ENCODE data around the gene RPS10.

Gene RPS10

DNA sequence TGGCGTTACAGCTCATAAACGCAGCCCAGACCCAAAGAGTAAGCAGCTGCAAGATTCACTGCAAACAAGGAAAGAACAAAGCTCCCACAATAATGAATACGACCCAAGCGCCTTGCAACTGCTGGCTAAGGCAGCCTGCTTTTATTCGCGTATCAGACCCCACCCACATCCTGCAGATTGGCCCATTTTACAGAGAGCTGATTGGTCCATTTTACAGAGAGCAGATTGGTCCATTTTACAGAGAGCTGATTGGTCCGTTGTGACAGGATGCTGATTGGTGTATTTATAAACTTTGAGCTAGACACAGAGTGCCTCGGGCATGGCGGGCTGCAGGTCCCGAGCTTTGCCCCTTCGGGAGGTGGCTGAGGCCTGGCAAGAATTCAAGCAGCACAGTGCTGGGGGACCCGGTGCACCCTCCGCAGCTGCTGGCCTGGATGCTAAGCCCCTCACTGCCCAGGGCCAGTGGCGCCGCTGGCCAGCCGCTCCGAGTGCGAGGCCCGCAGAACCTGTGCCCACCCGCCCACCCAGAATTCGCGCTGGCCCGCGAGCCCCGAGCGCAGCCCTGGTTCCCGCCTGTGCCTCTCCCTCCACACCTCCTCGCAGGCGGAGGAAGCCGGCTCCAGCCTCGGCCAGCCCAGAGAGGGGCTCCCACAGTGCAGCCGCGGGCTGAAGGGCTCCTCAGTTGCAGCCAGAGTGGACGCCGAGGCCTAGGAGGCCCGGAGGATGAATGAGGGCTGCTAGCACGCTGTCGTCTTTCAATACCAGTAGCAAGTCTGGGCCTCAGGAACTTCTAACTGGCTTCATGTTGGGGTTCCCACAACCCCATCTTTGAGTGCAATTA is 11.2 kb upstream of the RPS10 start:
- Histone ChIP-seq H4K20me1 (ENCODE audit: low read depth, low read length) (no peaks in the 10 kb centered on the region), H3K9me3 (ENCODE audit: insufficient read depth, low read length) (no peaks in the 10 kb centered on the region), H3K27me3 (ENCODE audit: low read length) (no peaks in the 10 kb centered on the region), H3K27ac (ENCODE audit: low read depth, low read length) (no peak overlapping the region), H2AFZ (ENCODE audit: low read depth, low read length, severe bottlenecking) (no peak overlapping the region), H3K36me3 (ENCODE audit: low read length) (no peaks in the 10 kb centered on the region), H3K79me2 (ENCODE audit: insufficient read depth, low read length) (no peaks in the 10 kb centered on the region), H3K9ac (ENCODE audit: low read length) (no peak overlapping the region), H3K4me3 (ENCODE audit: insufficient read depth, low read length, poor library complexity, severe bottlenecking) (no peak overlapping the region), H3K4me2 (ENCODE audit: low read depth, low read length, poor library complexity, severe bottlenecking) (no peak overlapping the region), H3K9me2 (replicated peaks; ENCODE audit: insufficient read depth, low read length) (no peaks in the 10 kb centered on the region), H3F3A (ENCODE audit: insufficient read depth) (no peaks in the 10 kb centered on the region)
- TF ChIP-seq, protein P1, sequence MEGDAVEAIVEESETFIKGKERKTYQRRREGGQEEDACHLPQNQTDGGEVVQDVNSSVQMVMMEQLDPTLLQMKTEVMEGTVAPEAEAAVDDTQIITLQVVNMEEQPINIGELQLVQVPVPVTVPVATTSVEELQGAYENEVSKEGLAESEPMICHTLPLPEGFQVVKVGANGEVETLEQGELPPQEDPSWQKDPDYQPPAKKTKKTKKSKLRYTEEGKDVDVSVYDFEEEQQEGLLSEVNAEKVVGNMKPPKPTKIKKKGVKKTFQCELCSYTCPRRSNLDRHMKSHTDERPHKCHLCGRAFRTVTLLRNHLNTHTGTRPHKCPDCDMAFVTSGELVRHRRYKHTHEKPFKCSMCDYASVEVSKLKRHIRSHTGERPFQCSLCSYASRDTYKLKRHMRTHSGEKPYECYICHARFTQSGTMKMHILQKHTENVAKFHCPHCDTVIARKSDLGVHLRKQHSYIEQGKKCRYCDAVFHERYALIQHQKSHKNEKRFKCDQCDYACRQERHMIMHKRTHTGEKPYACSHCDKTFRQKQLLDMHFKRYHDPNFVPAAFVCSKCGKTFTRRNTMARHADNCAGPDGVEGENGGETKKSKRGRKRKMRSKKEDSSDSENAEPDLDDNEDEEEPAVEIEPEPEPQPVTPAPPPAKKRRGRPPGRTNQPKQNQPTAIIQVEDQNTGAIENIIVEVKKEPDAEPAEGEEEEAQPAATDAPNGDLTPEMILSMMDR (IDR thresholded peaks at IDR 0.05; ENCODE audit: insufficient read depth, low read length, poor library complexity, severe bottlenecking) = no peak
- no peak for TF ChIP-seq EZH2phosphoT487 (conservative IDR thresholded peaks at IDR 0.05; ENCODE audit: low read length)

GRCh38 chr6:34435916-34436315 is 10.0 kb upstream of the RPS10 start:
- no peak overlapping the region for H2AFZ ChIP-seq (ENCODE audit: low read depth, low read length, severe bottlenecking)
- H4K20me1 ChIP-seq (ENCODE audit: low read depth, low read length) = no peaks in the 10 kb centered on the region
- H3K9me2 ChIP-seq (replicated peaks; ENCODE audit: insufficient read depth, low read length) = no peaks in the 10 kb centered on the region
- no peaks in the 10 kb centered on the region for H3K9me3 ChIP-seq (ENCODE audit: insufficient read depth, low read length)
- no peak for TF ChIP-seq EZH2phosphoT487 (conservative IDR thresholded peaks at IDR 0.05; ENCODE audit: low read length)
- TF ChIP-seq, protein P1 (IDR thresholded peaks at IDR 0.05; ENCODE audit: insufficient read depth, low read length, poor library complexity, severe bottlenecking) = no peak
- H3K36me3 ChIP-seq (ENCODE audit: low read length) = no peaks in the 10 kb centered on the region
- H3K27ac ChIP-seq (ENCODE audit: low read depth, low read length) = no peak overlapping the region
- no peaks in the 10 kb centered on the region for H3K79me2 ChIP-seq (ENCODE audit: insufficient read depth, low read length)
- H3F3A ChIP-seq (ENCODE audit: insufficient read depth) = no peaks in the 10 kb centered on the region
- no peak overlapping the region for H3K4me2 ChIP-seq (ENCODE audit: low read depth, low read length, poor library complexity, severe bottlenecking)
- no peak overlapping the region for H3K9ac ChIP-seq (ENCODE audit: low read length)
- H3K27me3 ChIP-seq (ENCODE audit: low read length) = no peaks in the 10 kb centered on the region
- H3K4me3 ChIP-seq (ENCODE audit: insufficient read depth, low read length, poor library complexity, severe bottlenecking) = no peak overlapping the region

DNA sequence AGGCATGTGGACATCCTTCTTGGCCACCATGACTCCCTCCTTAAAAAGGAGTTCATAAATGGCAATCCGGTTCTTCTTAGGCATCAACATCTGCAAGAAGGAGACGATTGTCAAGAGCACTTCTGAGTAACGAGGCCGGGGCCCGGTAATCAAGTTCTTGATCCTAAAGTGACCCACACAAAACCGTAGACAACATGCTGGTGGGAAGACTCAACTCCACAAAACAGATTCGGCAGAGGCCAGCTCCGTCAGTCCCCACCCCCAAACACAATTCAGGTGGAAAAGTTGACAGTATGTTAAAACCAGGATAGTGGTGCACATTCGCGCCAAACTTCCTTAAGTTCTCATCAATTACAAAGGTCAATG is 754 bp downstream of the RPS10 start:
- H3K27me3 ChIP-seq (ENCODE audit: low read length) = no peaks in the 10 kb centered on the region
- peak overlapping the region; percentile 67 for H3K4me3 ChIP-seq (ENCODE audit: insufficient read depth, low read length, poor library complexity, severe bottlenecking)
- peak overlapping the region; percentile 81 for H3K9ac ChIP-seq (ENCODE audit: low read length)
- peaks cover 9% of the 10 kb centered on the region; the same call in 1 of the 2 replicates for H4K20me1 ChIP-seq (ENCODE audit: low read depth, low read length)
- H3K27ac ChIP-seq (ENCODE audit: low read depth, low read length) = peak overlapping the region; percentile 55
- H3K9me2 ChIP-seq (replicated peaks; ENCODE audit: insufficient read depth, low read length) = no peaks in the 10 kb centered on the region
- no peak for TF ChIP-seq EZH2phosphoT487 (conservative IDR thresholded peaks at IDR 0.05; ENCODE audit: low read length)
- TF ChIP-seq, protein P1 (IDR thresholded peaks at IDR 0.05; ENCODE audit: insufficient read depth, low read length, poor library complexity, severe bottlenecking) = no peak
- peaks cover 23% of the 10 kb centered on the region for H3F3A ChIP-seq (ENCODE audit: insufficient read depth)
- H2AFZ ChIP-seq (ENCODE audit: low read depth, low read length, severe bottlenecking) = no peak overlapping the region
- peaks cover 44% of the 10 kb centered on the region for H3K36me3 ChIP-seq (ENCODE audit: low read length)
- no peaks in the 10 kb centered on the region for H3K9me3 ChIP-seq (ENCODE audit: insufficient read depth, low read length)
- peaks cover 51% of the 10 kb centered on the region for H3K79me2 ChIP-seq (ENCODE audit: insufficient read depth, low read length)
- H3K4me2 ChIP-seq (ENCODE audit: low read depth, low read length, poor library complexity, severe bottlenecking) = peak overlapping the region; percentile 73

All from SU-DHL-6 (cell line).